SIG-M5 treated with dmso at 0.1 percent for 504 hours (cell line): ENCODE measurements around the gene CENPS.

Source experiments
- DNase-seq: peaks from one replicate; lab custom pipeline; 2025; ENCODE audit not compliant: unreplicated experiment; lab: John Stamatoyannopoulos, UW

The CENPS gene

GRCh38 chr1:10489291-10490055 lies 59.2 kb downstream of the CENPS start:
- DNase-seq = no peak

GRCh38 chr1:10490286-10490970 lies 60.2 kb downstream of the CENPS start:
- no peak for DNase-seq
